GM11168 (cell line): Measurements from ENCODE around the gene WTIP.
"Not testable (repeated sequence)": the region's sequence is repeated elsewhere in the genome, so short reads cannot be mapped to it uniquely, and the experiment has no call there.

ENCODE experiments used
- in situ Hi-C: fragments of 300-500 bp; cut with MboI; formaldehyde crosslinking; loops from one replicate; pipeline ENCODE4 v1.12.0; 2022; ENCODE audit warnings: low sequenced_read_pairs; ENCODE audit not compliant: unreplicated experiment

The WTIP gene

DNA sequence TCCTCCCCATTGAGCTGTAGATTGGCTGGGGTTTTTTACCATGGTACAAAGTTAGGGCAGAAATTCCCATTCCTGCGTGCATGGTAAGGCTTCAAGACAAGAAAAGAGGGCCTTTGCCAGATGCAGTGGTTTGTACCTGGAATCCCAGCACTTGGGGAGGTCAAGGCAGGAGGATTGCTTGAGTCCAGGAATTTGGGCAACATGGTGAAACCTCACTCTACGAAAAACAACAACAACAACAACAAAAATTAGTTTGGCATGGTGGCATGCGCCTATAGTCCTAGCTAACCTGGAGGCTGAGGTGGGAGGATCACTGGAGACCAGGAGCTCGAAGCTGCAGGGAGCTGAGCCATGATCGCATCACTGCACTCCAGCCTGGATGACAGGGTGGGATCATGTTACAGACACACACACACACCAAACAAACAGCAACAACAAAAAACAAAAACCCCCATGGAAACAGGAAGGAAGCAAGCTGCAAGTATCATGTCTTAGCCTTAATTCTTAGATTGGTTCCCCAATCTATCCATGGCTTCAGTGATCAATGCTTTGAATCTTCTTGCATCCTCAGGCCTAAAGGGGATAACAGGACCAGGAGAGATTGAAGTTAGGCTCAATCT, 5.5 kb upstream of the WTIP start:
- in situ Hi-C loops, result no loop called here

DNA sequence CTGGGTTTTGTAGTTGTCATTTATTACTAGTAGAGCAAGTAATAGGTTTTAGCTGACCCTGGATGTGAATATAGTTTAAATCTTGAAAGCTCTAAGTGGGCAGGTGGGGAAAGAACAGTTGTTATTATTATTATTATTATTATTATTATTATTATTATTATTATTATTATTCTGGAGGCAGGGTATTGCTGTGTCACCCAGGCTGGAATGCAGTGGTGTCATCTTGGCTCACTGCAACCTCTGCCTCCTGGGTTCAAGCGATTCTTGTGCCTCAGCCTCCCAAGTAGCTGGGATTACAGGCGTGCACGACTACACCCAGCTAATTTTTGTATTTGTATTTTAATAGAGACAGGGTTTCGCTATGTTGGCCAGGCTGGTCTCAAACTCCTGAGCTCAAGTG, 3.1 kb upstream of the WTIP start:
- in situ Hi-C loops, result not testable (repeated sequence)

DNA sequence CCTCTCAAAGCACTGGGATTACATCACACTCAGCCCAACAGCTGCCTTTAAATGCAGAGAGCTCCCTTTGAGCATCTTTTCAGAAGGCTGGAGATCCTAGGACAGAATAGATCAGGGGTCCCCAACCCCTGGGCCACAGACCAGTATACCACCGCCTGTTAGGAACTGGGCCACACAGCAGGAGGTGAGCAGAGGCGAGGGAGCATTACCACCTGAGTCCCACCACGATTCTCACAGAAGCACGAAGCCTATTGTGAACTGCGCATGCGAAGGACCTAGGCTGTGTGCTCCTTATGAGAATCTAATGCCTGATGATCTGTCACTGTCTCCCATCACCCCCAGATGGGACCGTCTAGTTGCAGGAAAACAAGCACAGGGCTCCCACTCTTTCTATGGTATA, 2.2 kb upstream of the WTIP start:
- in situ Hi-C loops, result no loop called here

DNA sequence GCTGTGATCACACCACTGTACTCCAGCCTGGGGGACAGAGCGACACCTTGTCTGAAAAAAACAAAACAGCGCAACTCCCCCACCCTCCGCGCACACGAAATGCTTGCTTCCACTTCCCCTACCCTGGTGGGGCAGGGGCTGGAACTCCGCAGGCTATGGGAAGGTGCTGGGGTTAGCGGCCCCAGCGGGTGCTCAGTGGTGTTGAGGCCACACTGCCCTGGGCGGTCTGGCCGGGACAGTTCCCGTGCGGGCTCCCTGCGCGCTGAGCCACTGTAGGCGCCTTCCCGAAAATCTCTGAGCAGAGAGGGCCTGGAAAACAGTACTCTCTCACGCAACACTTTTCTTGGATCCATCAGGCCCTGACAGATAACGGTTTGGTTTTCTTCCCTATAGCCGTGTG, 1.1 kb upstream of the WTIP start:
- in situ Hi-C loops, result no loop called here

DNA sequence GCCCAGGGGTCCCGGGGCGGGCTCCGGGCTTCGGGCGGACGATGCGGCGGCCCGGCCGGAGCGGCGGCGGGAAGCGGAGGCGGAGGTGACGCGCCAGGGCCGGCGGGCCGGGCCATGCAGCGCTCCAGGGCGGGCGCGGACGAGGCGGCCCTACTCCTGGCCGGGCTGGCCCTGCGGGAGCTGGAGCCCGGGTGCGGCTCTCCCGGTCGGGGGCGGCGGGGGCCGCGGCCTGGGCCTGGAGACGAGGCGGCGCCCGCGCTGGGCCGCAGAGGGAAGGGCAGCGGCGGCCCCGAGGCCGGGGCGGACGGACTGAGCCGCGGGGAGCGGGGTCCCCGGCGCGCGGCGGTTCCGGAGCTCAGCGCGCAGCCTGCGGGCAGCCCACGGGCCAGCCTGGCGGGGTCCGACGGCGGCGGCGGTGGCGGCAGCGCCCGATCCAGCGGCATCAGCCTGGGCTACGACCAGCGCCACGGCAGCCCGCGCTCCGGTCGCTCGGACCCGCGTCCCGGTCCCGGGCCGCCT, 362 bp downstream of the WTIP start:
- in situ Hi-C loops, result no loop called here

DNA sequence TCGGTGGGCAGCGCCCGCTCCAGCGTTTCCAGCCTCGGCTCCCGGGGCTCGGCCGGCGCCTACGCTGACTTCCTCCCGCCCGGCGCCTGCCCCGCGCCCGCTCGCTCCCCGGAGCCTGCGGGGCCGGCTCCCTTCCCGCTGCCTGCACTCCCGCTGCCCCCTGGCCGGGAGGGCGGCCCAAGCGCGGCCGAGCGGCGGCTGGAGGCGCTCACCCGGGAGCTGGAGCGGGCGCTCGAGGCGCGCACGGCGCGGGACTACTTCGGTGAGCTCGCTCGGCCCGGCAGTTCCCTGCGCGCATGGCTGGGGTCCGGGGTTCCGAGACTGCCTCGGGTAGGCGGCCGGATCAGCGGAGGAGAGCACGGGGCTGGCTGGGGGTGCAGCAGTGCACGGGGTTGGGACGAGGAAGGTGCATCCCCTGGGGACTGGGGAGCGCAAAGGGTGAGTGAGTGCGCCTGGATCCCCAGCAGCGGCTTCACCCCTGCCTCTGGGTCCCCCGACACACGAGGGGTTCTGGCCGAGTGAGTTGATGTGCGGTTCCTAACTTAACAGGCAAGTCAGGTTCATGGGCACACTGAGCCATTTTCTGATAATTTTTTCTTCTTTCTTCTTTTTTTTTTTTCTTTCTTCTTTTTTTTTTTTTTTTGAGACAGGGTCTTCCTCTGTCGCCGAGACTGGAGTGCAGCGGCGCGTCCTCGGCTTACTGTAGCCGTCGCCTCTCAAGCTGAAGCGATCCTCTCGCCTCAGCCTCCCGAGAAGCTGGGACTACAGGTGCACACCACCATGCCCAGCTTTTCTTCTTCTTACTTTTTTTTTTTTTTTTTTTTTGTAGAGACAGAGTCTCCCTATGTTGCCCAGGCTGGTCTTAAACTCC, 1.1 kb downstream of the WTIP start:
- in situ Hi-C loops, result no loop called here

DNA sequence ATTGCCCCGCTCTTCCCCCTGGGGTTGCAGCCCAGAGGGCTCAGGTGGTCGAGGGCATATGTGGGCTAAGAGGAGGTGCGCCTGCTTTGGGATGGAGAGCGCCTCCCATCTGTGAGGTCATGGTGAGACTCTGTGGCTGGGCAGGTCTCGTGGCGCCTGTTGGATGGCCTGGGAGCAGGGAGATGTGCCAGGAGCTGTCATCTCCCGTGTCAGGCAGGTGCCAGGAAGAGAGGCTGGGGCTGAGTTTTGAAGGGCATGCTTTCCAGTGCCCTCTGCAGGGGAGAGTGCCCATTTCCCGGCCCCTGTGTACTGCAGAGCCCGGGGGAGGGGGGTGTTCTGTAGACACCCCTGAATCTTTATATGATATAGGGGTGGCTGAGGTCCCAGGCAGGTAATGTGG, 2.8 kb downstream of the WTIP start:
- in situ Hi-C loops, result no loop called here

DNA sequence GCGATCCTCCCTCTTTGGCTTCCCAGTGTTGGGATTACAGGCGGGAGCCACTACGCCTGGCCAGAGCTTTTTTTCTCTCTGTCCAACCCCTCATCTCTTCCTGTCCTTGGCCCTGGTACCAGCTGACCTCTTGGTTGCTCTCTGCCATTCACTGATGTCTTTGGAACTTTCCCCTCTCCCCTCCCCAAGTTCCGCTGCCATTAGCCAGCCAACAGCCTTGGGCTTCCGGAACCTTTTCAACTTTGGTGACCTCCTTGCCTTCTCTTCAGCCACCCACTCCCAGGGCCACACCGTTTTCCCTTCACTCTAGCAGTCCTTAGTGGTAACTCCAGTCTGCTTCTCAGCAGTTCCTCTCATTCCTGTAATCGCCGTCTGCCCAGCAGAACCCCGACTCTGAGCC, 4.3 kb downstream of the WTIP start:
- in situ Hi-C loops, result no loop called here

DNA sequence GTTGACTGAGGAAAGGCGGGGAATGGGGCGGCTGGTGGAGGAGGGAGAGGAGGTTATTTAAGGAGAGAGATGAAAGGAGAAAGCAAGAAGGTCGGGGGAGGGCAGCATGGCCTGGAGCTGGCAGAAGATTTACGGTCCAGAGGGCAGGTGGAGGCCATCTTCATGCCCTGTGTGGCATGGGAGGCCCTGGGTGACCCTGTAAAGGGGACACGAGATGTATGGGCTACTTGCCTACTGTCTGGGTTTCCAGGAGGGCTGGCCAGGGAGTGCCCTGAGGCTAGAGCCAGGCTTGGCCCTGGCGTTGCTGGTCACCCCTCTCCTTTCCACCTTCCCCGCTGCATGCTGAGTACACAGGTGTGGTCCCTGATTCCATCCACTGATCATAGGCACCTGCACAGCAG, 6.1 kb downstream of the WTIP start:
- in situ Hi-C loops, result no loop called here

DNA sequence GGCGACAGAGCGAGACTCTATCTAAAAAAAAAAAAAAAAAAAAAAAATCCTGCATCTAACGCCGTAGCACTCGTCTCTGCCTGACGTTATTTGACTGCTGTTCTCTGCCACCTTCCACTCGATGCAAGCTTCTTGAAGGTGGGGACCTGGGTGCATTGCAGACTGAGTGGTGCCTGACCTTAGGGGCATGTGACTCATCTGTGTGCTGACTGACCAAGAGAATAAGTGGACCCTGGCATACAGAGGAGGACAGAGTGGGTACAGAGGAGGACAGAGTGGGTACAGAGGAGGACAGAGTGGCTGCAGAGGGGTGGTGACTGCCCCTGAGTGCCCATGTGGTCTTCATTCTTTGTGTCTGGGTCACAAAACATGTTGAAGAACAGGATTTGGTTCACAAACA, 7.6 kb downstream of the WTIP start:
- in situ Hi-C loops, result no loop called here

DNA sequence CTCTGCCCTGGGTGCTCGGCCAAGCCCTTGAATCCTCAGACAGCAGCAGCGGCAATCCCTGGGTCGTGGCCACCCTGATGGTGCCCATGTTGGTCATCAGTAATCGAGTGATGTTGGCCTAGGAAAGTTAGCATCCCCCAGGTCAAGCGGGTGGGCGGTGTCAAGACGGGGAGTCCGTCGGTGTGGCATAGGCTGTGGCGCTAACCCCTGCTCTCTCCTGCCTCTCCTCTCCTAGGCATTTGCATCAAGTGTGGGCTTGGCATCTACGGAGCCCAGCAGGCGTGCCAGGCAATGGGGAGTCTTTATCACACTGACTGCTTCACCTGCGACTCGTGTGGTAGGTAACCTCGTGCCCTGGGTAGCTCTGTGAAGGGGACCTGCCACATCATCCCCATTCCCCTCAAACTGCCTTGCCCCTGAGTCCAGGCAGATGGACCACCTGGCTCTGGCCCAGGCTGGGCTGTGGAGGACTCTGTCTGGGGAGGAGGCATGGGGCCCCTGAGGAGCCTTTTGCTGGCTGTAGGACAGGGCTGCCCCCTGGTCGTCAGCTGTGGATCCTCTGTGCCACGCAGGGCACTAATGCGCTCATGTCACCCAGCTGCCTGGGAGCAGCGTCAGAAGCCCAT, 8.7 kb downstream of the WTIP start:
- in situ Hi-C loops, result no loop called here

DNA sequence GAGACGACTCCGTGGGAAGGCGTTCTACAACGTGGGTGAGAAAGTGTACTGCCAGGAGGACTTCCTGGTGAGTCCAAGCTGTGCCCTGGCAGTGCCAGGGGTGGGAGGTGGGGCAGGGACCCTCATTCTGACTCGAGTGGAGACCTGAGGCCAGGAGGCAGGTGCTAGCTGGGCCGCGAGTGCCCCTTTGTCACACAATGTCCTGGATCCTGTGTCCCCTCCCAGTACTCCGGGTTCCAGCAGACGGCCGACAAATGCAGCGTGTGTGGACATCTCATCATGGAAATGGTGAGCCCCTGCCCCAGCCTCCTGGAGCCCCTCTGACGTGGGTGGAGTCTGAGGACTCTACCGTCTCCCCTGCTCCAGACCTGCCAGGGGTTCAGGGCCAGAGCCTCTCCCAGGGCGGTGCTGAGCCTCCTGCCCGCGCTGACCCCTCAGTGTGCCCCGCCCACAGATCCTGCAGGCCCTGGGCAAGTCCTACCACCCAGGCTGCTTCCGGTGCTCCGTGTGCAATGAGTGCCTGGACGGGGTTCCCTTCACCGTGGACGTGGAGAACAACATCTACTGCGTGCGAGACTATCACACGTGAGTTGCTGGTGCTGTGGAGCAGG, 11.6 kb downstream of the WTIP start:
- in situ Hi-C loops, result no loop called here

DNA sequence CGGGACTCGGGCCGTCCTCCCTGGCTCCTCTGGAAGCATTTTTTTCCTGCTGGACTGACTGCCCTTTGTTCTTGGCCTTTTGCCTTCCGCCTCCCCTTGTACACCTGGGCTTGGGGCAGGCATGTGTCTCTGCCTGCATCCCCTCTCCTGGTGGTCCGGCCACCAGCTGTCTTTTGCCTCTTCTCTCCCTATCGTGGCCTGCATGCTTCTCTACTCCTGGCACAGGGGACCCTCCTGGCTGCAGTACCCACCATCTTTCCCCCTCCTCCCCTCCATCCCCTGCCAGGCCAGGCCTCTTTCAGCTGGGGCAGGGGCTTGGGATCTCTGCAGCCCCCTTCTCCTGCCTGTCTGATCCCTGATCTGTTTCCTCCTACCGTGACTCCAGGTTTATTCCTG, 12.1 kb downstream of the WTIP start:
- in situ Hi-C loops, result no loop called here

DNA sequence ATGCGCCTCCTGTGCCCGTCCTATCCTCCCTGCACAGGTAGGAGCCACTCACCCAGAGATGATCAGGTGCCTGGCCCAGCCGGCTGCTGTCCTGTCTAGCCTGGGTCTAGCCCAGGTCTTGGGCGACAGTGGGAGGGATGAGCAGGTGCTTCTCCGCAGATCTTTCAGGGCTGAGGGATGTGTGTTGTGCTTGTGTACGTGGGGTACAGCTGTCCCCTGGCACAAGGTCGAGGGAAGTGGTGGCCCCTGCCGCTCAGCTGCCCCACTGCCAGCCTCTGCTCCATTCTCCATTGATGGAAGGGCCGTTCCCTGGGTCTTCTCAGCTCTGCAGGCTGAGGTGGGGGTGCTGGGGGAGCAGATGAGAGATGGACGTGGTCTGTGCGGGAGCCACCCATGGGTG, 13.0 kb downstream of the WTIP start:
- in situ Hi-C loops, result no loop called here

DNA sequence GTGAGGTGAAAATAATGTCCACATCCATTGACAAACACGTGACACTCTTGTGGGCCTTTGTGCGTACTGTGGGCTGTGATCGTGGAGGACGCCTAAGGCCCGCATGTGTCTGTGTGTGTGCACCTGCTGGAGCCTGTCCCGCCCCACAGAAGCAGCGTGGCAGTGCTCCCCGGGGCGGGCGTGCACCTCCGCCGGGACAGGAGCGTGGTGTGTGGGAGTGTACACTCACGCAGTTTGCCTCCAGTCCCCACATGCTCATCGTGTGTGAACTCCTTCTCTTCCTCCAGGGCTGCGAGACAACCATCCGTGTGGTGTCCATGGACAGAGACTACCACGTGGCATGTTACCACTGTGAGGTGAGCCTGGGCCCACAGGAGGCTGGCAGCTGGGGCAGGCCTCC, 13.9 kb downstream of the WTIP start:
- in situ Hi-C loops, result no loop called here

DNA sequence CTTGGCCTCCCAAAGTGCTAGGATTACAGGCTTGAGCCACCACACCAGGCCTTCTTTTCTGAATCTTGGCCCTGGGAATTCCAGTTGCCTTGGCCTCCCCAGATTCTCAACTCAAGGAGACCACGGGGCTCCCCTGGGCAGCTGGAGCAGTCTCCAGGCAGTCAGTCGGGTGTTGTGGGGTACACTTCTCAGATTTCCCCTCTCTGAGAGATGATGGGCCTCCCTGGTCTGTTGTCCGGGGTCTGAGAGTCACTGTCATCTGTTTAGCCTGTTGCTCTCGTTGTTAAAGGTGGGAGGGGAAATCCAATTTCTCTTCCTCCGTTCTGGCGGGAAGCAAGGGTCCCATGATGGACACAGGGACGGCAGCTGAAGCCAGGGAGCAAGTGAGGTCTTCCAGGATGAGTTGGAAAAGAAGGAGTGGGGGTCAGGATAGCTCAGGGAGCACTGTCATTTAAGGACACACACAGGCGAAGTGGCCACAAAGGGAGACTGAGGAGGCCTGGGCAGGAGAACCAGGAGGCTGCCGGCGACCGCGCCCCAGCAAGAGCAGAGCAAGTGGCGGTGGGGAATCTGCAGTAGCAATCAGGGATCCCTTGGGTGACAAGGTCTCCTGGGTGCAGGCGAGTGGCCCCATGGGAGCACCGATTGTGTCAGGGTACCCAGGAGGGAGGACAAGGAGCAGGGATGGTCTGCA, 15.7 kb downstream of the WTIP start:
- in situ Hi-C loops, result no loop called here

DNA sequence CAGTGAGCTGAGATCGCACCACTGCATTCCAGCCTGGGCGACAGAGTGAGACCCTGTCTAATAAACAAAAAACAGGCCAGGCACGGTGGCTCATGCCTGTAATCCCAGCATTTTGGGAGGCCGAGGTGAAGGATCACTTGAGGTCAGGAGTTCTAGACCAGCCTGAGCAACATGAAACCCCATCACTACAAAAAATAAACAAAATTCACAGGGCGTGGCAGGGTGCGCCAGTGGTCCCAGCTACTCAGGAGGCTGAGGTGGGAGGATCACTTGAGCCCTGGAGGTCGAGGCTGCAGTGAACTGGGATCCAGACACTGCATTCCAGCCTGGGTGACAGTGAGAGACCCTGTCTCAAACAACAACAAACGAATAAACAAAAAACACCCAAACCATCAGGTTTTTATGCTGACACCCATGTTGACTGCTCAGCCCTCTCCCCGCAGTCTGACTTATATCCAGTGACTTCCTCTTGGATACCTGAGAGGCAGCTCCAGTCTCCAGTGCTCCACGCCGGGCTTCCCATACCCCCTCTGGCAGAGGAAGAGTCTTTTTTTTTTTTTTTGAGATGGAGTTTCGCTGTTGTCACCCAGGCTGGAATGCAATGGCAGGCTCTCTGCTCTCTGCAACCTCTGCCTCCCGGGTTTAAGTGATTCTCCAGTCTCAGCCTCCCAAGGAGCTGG, 17.7 kb downstream of the WTIP start:
- in situ Hi-C loops, result no loop called here

DNA sequence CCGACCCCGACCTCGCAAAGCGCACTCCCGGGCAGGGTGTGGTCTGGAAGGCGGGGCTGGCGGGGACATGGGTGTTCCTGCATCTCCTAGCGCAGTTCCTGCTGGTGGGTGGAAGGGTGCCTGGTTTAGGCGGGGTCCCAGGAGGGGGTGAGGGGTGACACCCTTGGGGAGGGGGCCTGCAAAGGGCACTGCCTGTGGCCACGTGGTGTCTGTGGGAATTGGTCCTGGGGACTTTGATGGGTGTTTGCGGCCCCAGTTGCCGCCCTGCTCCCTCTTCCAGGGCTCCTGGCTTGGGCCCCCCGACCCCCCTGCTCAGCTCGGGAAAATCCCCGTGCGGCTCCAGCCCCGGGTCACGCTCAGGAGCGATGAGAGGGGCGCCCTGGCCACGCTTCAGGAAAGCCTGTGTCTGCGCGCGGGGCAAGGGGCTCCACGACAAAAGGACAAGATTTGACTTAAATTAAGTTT, 19.1 kb downstream of the WTIP start:
- in situ Hi-C loops, result loop anchor here (25.0 kb wide), 1 partner anchor 212 kb away; no protein-coding TSS in a partner anchor
